Measurements from ENCODE around the gene KLHL36. TPM values are rescaled to one million over a fixed set of nuclear protein-coding genes. Genes with fewer than 3 reads are reported as not detected.

The KLHL36 gene
- total RNA-seq, 1 experiment from 2014 or later, result 22.0 TPM

- Histone ChIP-seq H3K4me1 (ENCODE audit: insufficient read depth, low read length, poor library complexity, severe bottlenecking) (peaks cover 11% of the 10 kb centered on the region), H3K4me3 (ENCODE audit: low read depth, low read length, poor library complexity, severe bottlenecking) (no peak overlapping the region), H3K27ac (ENCODE audit: low read depth, low read length, poor library complexity, severe bottlenecking) (no peak overlapping the region), H3K36me3 (ENCODE audit: insufficient read depth, low read length, poor library complexity, severe bottlenecking) (no peaks in the 10 kb centered on the region), H3K27me3 (replicated peaks; ENCODE audit: insufficient read depth, low read depth, low read length, poor library complexity) (no peaks in the 10 kb centered on the region), H3K9me3 (ENCODE audit: low read depth, low read length, poor library complexity, severe bottlenecking) (no peaks in the 10 kb centered on the region)
- BruUV-seq (replicated peaks), result no TSS peak
- ChIA-PET POLR2A (ENCODE audit: low non-redundant PET) (no interaction called here), CTCF (no interaction called here)
- TF ChIP-seq EZH2 (IDR thresholded peaks at IDR 0.05; ENCODE audit: borderline replicate concordance, low read depth, low read length, poor library complexity, severe bottlenecking) (no peak), CTCF (conservative IDR thresholded peaks at IDR 0.05; ENCODE audit: low read depth, low read length) (no peak)
- intact Hi-C loops (cut with micrococcal nuclease; ENCODE audit: unreplicated experiment), result no loop called here
- no peak for DNase-seq (ENCODE audit: low spot score)
Observed at GRCh38 chr16:84607061-84607460, 41.2 kb upstream of the KLHL36 start.

- POLR2A ChIA-PET (ENCODE audit: low non-redundant PET), result no interaction called here
- Histone ChIP-seq H3K27ac (ENCODE audit: low read depth, low read length, poor library complexity, severe bottlenecking) (no peak overlapping the region), H3K4me3 (ENCODE audit: low read depth, low read length, poor library complexity, severe bottlenecking) (no peak overlapping the region), H3K9me3 (ENCODE audit: low read depth, low read length, poor library complexity, severe bottlenecking) (no peaks in the 10 kb centered on the region), H3K36me3 (ENCODE audit: insufficient read depth, low read length, poor library complexity, severe bottlenecking) (no peaks in the 10 kb centered on the region), H3K4me1 (ENCODE audit: insufficient read depth, low read length, poor library complexity, severe bottlenecking) (peaks cover 9% of the 10 kb centered on the region), H3K27me3 (replicated peaks; ENCODE audit: insufficient read depth, low read depth, low read length, poor library complexity) (no peaks in the 10 kb centered on the region)
- no peak for DNase-seq (ENCODE audit: low spot score)
- no peak for TF ChIP-seq EZH2 (IDR thresholded peaks at IDR 0.05; ENCODE audit: borderline replicate concordance, low read depth, low read length, poor library complexity, severe bottlenecking)
- no peak for TF ChIP-seq CTCF (conservative IDR thresholded peaks at IDR 0.05; ENCODE audit: low read depth, low read length)
- intact Hi-C loops (cut with micrococcal nuclease; ENCODE audit: unreplicated experiment), result no loop called here
- CTCF ChIA-PET, result no interaction called here
- no TSS peak for BruUV-seq (replicated peaks)
Observed at GRCh38 chr16:84607694-84608093, 40.6 kb upstream of the KLHL36 start.

- ChIA-PET POLR2A (ENCODE audit: low non-redundant PET) (no interaction called here), CTCF (no interaction called here)
- Histone ChIP-seq H3K27me3 (replicated peaks; ENCODE audit: insufficient read depth, low read depth, low read length, poor library complexity) (no peaks in the 10 kb centered on the region), H3K36me3 (ENCODE audit: insufficient read depth, low read length, poor library complexity, severe bottlenecking) (no peaks in the 10 kb centered on the region), H3K9me3 (ENCODE audit: low read depth, low read length, poor library complexity, severe bottlenecking) (no peaks in the 10 kb centered on the region), H3K4me1 (ENCODE audit: insufficient read depth, low read length, poor library complexity, severe bottlenecking) (peaks cover 4% of the 10 kb centered on the region), H3K4me3 (ENCODE audit: low read depth, low read length, poor library complexity, severe bottlenecking) (no peak overlapping the region), H3K27ac (ENCODE audit: low read depth, low read length, poor library complexity, severe bottlenecking) (no peak overlapping the region)
- DNase-seq (ENCODE audit: low spot score), result no peak
- TF ChIP-seq EZH2 (IDR thresholded peaks at IDR 0.05; ENCODE audit: borderline replicate concordance, low read depth, low read length, poor library complexity, severe bottlenecking) (no peak), CTCF (conservative IDR thresholded peaks at IDR 0.05; ENCODE audit: low read depth, low read length) (no peak)
- BruUV-seq (replicated peaks), result no TSS peak
- intact Hi-C loops (cut with micrococcal nuclease; ENCODE audit: unreplicated experiment), result no loop called here
Observed at GRCh38 chr16:84608282-84608681, 40.0 kb upstream of the KLHL36 start.

Data from A673 (cell line).